Keratinocyte (primary cell): ENCODE results near the gene ZNF440. TPM values are rescaled to one million over a fixed set of nuclear protein-coding genes. Genes with fewer than 3 reads are reported as not detected.

Source experiments
- DNase-seq: peaks from one replicate; pipeline ENCODE4 v3.0.0-alpha.2; 2011; ENCODE audit warnings: low read depth, missing footprints, low spot score
- FAIRE-seq: peaks from 2 replicates; lab custom pipeline; 2011; peaks lifted over from hg19 to GRCh38; lab: Jason Lieb, UNC
- H2AFZ ChIP-seq: 2 replicates; pipeline ENCODE4 v1.6.0; 2012; ENCODE audit warnings: low read length, control low read depth, inconsistent platforms; ENCODE audit not compliant: control insufficient read depth
- H3K27ac ChIP-seq: 2 replicates; pipeline ENCODE4 v1.5.1; 2011; ENCODE audit warnings: low read length; ENCODE audit not compliant: control insufficient read depth, insufficient read depth
- H3K27me3 ChIP-seq: 3 replicates; pipeline ENCODE4 v1.6.0; 2011; ENCODE audit warnings: low read length; ENCODE audit not compliant: control insufficient read depth, insufficient read depth; ENCODE audit errors: extremely low read depth
- H3K36me3 ChIP-seq, 2 experiments: 2 replicates in 1 of 2; 3 replicates in 1 of 2; pipeline ENCODE4 v1.5.1; 2011; ENCODE audit warnings: low read length in 2 of 2, mild to moderate bottlenecking in 1 of 2; ENCODE audit not compliant: control insufficient read depth in 2 of 2, insufficient read depth in 2 of 2; ENCODE audit errors: extremely low read depth in 1 of 2
- H3K4me1 ChIP-seq: 3 replicates; pipeline ENCODE4 v1.5.1; 2011; ENCODE audit warnings: low read length; ENCODE audit not compliant: control insufficient read depth, insufficient read depth; ENCODE audit errors: extremely low read depth
- H3K4me2 ChIP-seq: 3 replicates; pipeline ENCODE4 v1.6.0; 2011; ENCODE audit warnings: low read depth, low read length; ENCODE audit not compliant: control insufficient read depth, insufficient read depth; ENCODE audit errors: extremely low read depth
- H3K4me3 ChIP-seq, 3 experiments: fragments of 200-600 bp in 1 of 3; sonication (generic) in 1 of 3; 2 replicates in 2 of 3; 3 replicates in 1 of 3; pipeline ENCODE4 v1.5.1; 2011 to 2016; ENCODE audit warnings: low read length in 3 of 3, mild to moderate bottlenecking in 3 of 3, control low read depth in 2 of 3, inconsistent platforms in 1 of 3, low read depth in 1 of 3, mixed read lengths in 1 of 3, mixed run types in 1 of 3, moderate library complexity in 1 of 3; ENCODE audit not compliant: control insufficient read depth in 2 of 3, insufficient read depth in 2 of 3; ENCODE audit errors: extremely low read depth in 1 of 3
- H3K79me2 ChIP-seq: 2 replicates; pipeline ENCODE4 v1.6.0; 2012; ENCODE audit warnings: low read length; ENCODE audit not compliant: control insufficient read depth, insufficient read depth
- H3K9ac ChIP-seq: 3 replicates; pipeline ENCODE4 v1.6.0; 2011; ENCODE audit warnings: low read length; ENCODE audit not compliant: control insufficient read depth, insufficient read depth; ENCODE audit errors: extremely low read depth
- H3K9me1 ChIP-seq: 3 replicates; pipeline ENCODE4 v1.6.0; 2011; ENCODE audit warnings: low read length; ENCODE audit not compliant: control insufficient read depth, insufficient read depth; ENCODE audit errors: extremely low read depth
- H3K9me3 ChIP-seq: 2 replicates; pipeline ENCODE4 v1.5.1; 2012; ENCODE audit warnings: low read depth, low read length; ENCODE audit not compliant: control insufficient read depth
- H4K20me1 ChIP-seq: 3 replicates; pipeline ENCODE4 v1.6.0; 2011; ENCODE audit warnings: low read length; ENCODE audit not compliant: control insufficient read depth, insufficient read depth; ENCODE audit errors: extremely low read depth
- CTCF ChIP-seq, 3 experiments: IDR thresholded peaks in 1 of 3; conservative IDR thresholded peaks in 1 of 3; optimal IDR thresholded peaks in 1 of 3; 2 replicates in 2 of 3; 3 replicates in 1 of 3; pipeline versions ENCODE3 to v1.5.1; 2011; ENCODE audit warnings: low read length in 3 of 3, mild to moderate bottlenecking in 3 of 3, moderate library complexity in 2 of 3, control low read depth in 1 of 3, inconsistent platforms in 1 of 3; ENCODE audit not compliant: insufficient read depth in 2 of 3; ENCODE audit errors: extremely low read depth in 1 of 3
- EZH2 ChIP-seq: IDR thresholded peaks from one replicate; pipeline ENCODE4 v1.6.1; 2012; ENCODE audit warnings: inconsistent platforms, mild to moderate bottlenecking, low read length, moderate library complexity
- dilution Hi-C: fragments of 300-500 bp; cut with MboI; formaldehyde crosslinking; loops from one replicate; pipeline ENCODE4 v1.7.0; 2020; ENCODE audit warnings: low sequenced_read_pairs; ENCODE audit not compliant: extremely low pct_ligation_motif_present
- polyA plus RNA-seq, 5 experiments: library from polyadenylated mRNA; depleted of rRNA in 3 of 5; stranded (reverse) in 3 of 5; stranded (forward) in 1 of 5; unstranded in 1 of 5; fragments of >200 nt; gene quantifications; 1 replicate in 1 of 5; 2 replicates in 3 of 5; 3 replicates in 1 of 5; pipeline versions ENCODE4 v1.2.1 to v1.2.3, GENCODE V29; 2011 to 2012; ENCODE audit warnings: missing spikeins in 2 of 5, low read depth in 1 of 5, low replicate concordance in 1 of 5

The ZNF440 gene
- polyA plus RNA-seq, 1 donor (not counting 4 experiments of a cell fraction or from before 2014, with no cell fraction given), result 10.7 TPM

DNA sequence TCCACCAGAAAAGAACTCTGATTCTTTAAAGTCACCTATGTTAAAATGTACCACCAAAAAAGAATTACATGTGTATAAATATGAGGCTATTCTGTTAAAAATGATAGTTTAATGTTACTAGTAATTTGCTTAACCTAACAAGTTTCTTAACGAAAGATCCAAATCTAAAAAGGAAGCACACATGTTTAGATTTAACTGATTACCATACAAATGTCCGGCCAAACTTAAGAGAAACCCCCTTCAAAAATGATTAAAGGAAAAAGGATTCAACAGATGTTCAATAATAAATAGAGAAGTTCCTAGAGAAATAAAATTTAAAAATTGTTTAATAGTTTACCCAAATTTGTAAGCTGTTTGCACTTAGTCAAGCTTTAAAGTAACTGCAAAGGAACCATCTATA lies 68.5 kb downstream of the ZNF440 start:
- TF ChIP-seq CTCF (optimal IDR thresholded peaks at IDR 0.05 in 1 of 3, IDR thresholded peaks at IDR 0.05 in 1 of 3, conservative IDR thresholded peaks at IDR 0.05 in 1 of 3; ENCODE audit: extremely low read depth in 1 of 3, insufficient read depth in 2 of 3, low read length in 3 of 3), result no peak
- TF ChIP-seq EZH2, result no peak
- H3K9ac ChIP-seq, result no peak overlapping the region
- dilution Hi-C loops, result loop anchor here (5.0 kb wide), 1 partner anchor 35 kb away; the partner anchor contains the start of gene ZNF439
- no peak overlapping the region for H3K4me3 ChIP-seq
- no peaks in the 10 kb centered on the region for H3K9me3 ChIP-seq
- no peaks in the 10 kb centered on the region for H3K36me3 ChIP-seq
- no peak for DNase-seq
- no peaks in the 10 kb centered on the region for H4K20me1 ChIP-seq
- H3K4me2 ChIP-seq, result no peak overlapping the region
- no peak overlapping the region for H2AFZ ChIP-seq
- no peaks in the 10 kb centered on the region for H3K4me1 ChIP-seq
- FAIRE-seq, result no peak
- H3K27ac ChIP-seq, result no peak overlapping the region
- no peaks in the 10 kb centered on the region for H3K79me2 ChIP-seq
- no peaks in the 10 kb centered on the region for H3K9me1 ChIP-seq
- no peaks in the 10 kb centered on the region for H3K27me3 ChIP-seq

Other genes starting within 250 kb of the ZNF440 start
- gene ACP5, start 236.6 kb upstream of the ZNF440 start, polyA plus RNA-seq, result 10.3 to 35.5 TPM (median 15.0 TPM) in 3 replicates
- 6.3 to 8.5 TPM (median 7.6 TPM) in 3 replicates for gene ZNF627, start 216.8 kb upstream of the ZNF440 start, polyA plus RNA-seq
- gene ZNF823, start 75.3 kb upstream of the ZNF440 start, polyA plus RNA-seq, result 3.7 to 6.3 TPM (median 5.6 TPM) in 3 replicates
- gene ZNF441, start 47.3 kb upstream of the ZNF440 start, polyA plus RNA-seq, result 1.8 to 3.1 TPM (median 3.1 TPM) in 3 replicates
- 0.36 to 1.3 TPM (median 0.76 TPM) in 3 replicates for gene ZNF491, start 15.8 kb upstream of the ZNF440 start, polyA plus RNA-seq
- 0.52 to 0.86 TPM (median 0.71 TPM) in 3 replicates for gene ZNF439, start 34.5 kb downstream of the ZNF440 start, polyA plus RNA-seq
- gene ZNF69, start 73.5 kb downstream of the ZNF440 start, polyA plus RNA-seq, result 0.56 to 0.97 TPM (median 0.84 TPM) in 3 replicates
- 3.8 to 8.5 TPM (median 4.9 TPM) in 3 replicates for gene ZNF700, start 110.8 kb downstream of the ZNF440 start, polyA plus RNA-seq
- 1.2 to 2.3 TPM (median 1.3 TPM) in 3 replicates for gene ZNF763, start 150.8 kb downstream of the ZNF440 start, polyA plus RNA-seq
- 3.6 to 4.7 TPM (median 4.5 TPM) in 3 replicates for gene ZNF433, start 221.4 kb downstream of the ZNF440 start, polyA plus RNA-seq
- 0.15 to 0.29 TPM (median 0.24 TPM) in 3 replicates for gene ZNF878, start 238.7 kb downstream of the ZNF440 start, polyA plus RNA-seq